Measurements from ENCODE around the gene RHBDF1. TPM values are rescaled to one million over a fixed set of nuclear protein-coding genes. Genes with fewer than 3 reads are reported as not detected.
A peak's percentile ranks its signal among the peaks of the same experiment; 100 is the strongest.

Gene RHBDF1
- total and polyA plus RNA-seq, 9 of the 15 experiments (the other 6 are each of a cell fraction or from before 2014, with no cell fraction given), result 1.0 to 8.2 (median 4.2) TPM

DNA sequence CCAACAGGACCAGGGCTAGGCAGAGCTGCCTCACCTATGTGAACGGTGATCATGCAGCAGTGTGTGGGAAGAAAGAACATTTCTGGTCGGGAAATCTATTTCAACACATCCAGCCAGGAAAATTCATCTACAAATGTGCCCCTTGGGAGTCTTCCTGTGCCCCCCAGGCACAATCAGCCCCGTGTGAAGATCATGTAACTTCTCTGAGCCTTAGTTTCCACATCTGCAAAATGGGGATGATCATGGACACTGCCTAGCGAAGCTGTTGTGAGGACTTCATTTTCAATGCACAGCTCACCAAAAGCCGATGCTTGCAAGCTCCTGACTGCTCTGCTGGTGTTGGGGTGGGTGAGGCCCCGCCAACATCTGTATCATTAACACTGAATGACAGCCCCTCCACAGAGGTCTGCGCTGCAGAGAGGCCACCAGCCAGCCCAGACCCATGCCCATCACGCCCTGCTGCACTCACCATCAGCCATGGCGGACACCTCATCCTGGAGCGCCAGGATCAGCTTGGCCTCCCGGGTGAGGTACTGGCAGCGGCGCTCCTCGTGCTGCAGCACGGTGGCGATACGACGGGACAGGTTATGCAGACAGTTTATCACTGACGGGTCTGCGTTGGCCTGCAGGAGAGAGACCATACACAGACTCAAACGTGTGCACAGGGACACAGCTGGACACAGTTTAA lies 39.9 kb upstream of the RHBDF1 start:
- ATAC-seq (no peak), FAIRE-seq (no peak), DNase-seq (ENCODE audit: extremely low read depth in 1 of 4, low spot score in 3 of 4) (no peak)
- 89% methylated on average over 21 of the region's 21 CpGs for WGBS (ENCODE audit: insufficient coverage, low coverage, missing lambda C conversion rate)
- H3K27ac ChIP-seq (ENCODE audit: extremely low read depth, low read depth, low read length), result peak overlapping the region; percentile 92
- ChIA-PET CTCF (ENCODE audit: low intra/inter-chr PET ratio) (no interaction called here), POLR2A (interaction anchor here (1.1 kb wide), 1 partner anchor 13 kb away, joined by 3 read pairs; no protein-coding TSS in a partner anchor)
- peak overlapping the region; percentile 49 to 62; a peak in 2 of 4 replicates for H3K9ac ChIP-seq (ENCODE audit: insufficient read depth in 1 of 2, low read depth in 2 of 2, low read length in 2 of 2)
- H3K4me3 ChIP-seq, result no peak overlapping the region
- no peak overlapping the region for H2AFZ ChIP-seq (ENCODE audit: low read depth, low read length)
- intact Hi-C loops (cut with micrococcal nuclease), result no loop called here
- in situ Hi-C loops (cut with MboI), result no loop called here
- H3K9me3 ChIP-seq (replicated peaks; ENCODE audit: control insufficient read depth, insufficient read depth, low read depth, low read length), result no peaks in the 10 kb centered on the region
- peaks cover 11% of the 10 kb centered on the region; the same call in 2 of the 3 replicates for H3K79me2 ChIP-seq (ENCODE audit: control insufficient read depth, insufficient read depth, low read length)
- H3K4me1 ChIP-seq (replicated peaks in 1 of 2; ENCODE audit: control insufficient read depth in 2 of 2, insufficient read depth in 2 of 2, low read length in 2 of 2), result peaks cover 36 to 37% of the 10 kb centered on the region in 2 experiments
- TF ChIP-seq KDM1A (IDR thresholded peaks at IDR 0.05) (peak in 1 of 2 experiments; percentile 49; a peak in 1 of 4 replicates), MYBL2 (IDR thresholded peaks at IDR 0.05; ENCODE audit: low read depth) (no peak), MYBL2 (CRISPR knock-in tag; IDR thresholded peaks at IDR 0.05; ENCODE audit: borderline replicate concordance) (no peak), ZNF121 (CRISPR knock-in tag; conservative IDR thresholded peaks at IDR 0.05) (peak; percentile 45; the same call in 1 of the 2 replicates), POLR2G (IDR thresholded peaks at IDR 0.05; ENCODE audit: low read depth, low read length) (peak; percentile 42; the same call in 1 of the 2 replicates), BCOR (IDR thresholded peaks at IDR 0.05) (0 out of 2 replicates have a peak, but pooled peaks have one; percentile 37), ADNP (tag; IDR thresholded peaks at IDR 0.05) (peak; percentile 43; the same call in 1 of the 2 replicates), RBM25 (IDR thresholded peaks at IDR 0.05; ENCODE audit: low read depth, low read length, severe bottlenecking) (peak; percentile 77), HSF4 (CRISPR knock-in tag; IDR thresholded peaks at IDR 0.05; ENCODE audit: borderline replicate concordance) (0 out of 2 replicates have a peak, but pooled peaks have one; percentile 12)
- TF ChIP-seq, protein P1, sequence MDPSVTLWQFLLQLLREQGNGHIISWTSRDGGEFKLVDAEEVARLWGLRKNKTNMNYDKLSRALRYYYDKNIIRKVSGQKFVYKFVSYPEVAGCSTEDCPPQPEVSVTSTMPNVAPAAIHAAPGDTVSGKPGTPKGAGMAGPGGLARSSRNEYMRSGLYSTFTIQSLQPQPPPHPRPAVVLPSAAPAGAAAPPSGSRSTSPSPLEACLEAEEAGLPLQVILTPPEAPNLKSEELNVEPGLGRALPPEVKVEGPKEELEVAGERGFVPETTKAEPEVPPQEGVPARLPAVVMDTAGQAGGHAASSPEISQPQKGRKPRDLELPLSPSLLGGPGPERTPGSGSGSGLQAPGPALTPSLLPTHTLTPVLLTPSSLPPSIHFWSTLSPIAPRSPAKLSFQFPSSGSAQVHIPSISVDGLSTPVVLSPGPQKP (CRISPR knock-in tag; IDR thresholded peaks at IDR 0.05), result no peak
- TF ChIP-seq, protein P2, sequence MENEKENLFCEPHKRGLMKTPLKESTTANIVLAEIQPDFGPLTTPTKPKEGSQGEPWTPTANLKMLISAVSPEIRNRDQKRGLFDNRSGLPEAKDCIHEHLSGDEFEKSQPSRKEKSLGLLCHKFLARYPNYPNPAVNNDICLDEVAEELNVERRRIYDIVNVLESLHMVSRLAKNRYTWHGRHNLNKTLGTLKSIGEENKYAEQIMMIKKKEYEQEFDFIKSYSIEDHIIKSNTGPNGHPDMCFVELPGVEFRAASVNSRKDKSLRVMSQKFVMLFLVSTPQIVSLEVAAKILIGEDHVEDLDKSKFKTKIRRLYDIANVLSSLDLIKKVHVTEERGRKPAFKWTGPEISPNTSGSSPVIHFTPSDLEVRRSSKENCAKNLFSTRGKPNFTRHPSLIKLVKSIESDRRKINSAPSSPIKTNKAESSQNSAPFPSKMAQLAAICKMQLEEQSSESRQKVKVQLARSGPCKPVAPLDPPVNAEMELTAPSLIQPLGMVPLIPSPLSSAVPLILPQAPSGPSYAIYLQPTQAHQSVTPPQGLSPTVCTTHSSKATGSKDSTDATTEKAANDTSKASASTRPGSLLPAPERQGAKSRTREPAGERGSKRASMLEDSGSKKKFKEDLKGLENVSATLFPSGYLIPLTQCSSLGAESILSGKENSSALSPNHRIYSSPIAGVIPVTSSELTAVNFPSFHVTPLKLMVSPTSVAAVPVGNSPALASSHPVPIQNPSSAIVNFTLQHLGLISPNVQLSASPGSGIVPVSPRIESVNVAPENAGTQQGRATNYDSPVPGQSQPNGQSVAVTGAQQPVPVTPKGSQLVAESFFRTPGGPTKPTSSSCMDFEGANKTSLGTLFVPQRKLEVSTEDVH (IDR thresholded peaks at IDR 0.05; ENCODE audit: low read depth, partially characterized antibody), result no peak
- BruUV-seq (replicated peaks), result no TSS peak
- no peaks in the 10 kb centered on the region for H3K9me1 ChIP-seq (ENCODE audit: control insufficient read depth, insufficient read depth, low read length)
- peak overlapping the region; percentile 62; the same call in 1 of the 2 replicates for H3K4me2 ChIP-seq (ENCODE audit: insufficient read depth, low read length)
- H3K27me3 ChIP-seq (ENCODE audit: control insufficient read depth in 2 of 2, insufficient read depth in 2 of 2, low read length in 2 of 2), result no peaks in the 10 kb centered on the region; a peak in 1 of 5 replicates
- H4K20me1 ChIP-seq (replicated peaks; ENCODE audit: control insufficient read depth, insufficient read depth, low read length), result no peaks in the 10 kb centered on the region
- H3K36me3 ChIP-seq (ENCODE audit: control insufficient read depth, insufficient read depth, low read length), result peaks cover 66% of the 10 kb centered on the region
